ENCODE results near the gene TFEB.

The TFEB gene

GRCh38 chr6:41675992-41676391 lies 59.4 kb downstream of the TFEB start:
- no peak for DNase-seq (ENCODE audit: low read depth in 2 of 2)

GRCh38 chr6:41675176-41675775 lies 60.1 kb downstream of the TFEB start:
- DNase-seq (ENCODE audit: low read depth in 2 of 2): no peak

- DNase-seq (ENCODE audit: low read depth in 2 of 2): no peak
Observed at GRCh38 chr6:41674231-41675000, 61.0 kb downstream of the TFEB start.

- no peak for DNase-seq (ENCODE audit: low read depth in 2 of 2)
Observed at GRCh38 chr6:41673704-41674000, 61.8 kb downstream of the TFEB start.

GRCh38 chr6:41672816-41673703 lies 62.3 kb downstream of the TFEB start:
- DNase-seq (ENCODE audit: low read depth in 2 of 2): no peak

- DNase-seq (ENCODE audit: low read depth in 2 of 2): no peak
Observed at GRCh38 chr6:41672016-41672415, 63.4 kb downstream of the TFEB start.

GRCh38 chr6:41671376-41671775 lies 64.0 kb downstream of the TFEB start:
- DNase-seq (ENCODE audit: low read depth in 2 of 2): no peak

GRCh38 chr6:41670703-41671360 lies 64.6 kb downstream of the TFEB start:
- DNase-seq (ENCODE audit: low read depth in 2 of 2): no peak

GRCh38 chr6:41668968-41669367 lies 66.4 kb downstream of the TFEB start:
- DNase-seq (ENCODE audit: low read depth in 2 of 2): no peak

GRCh38 chr6:41667195-41667594 lies 68.2 kb downstream of the TFEB start:
- DNase-seq (ENCODE audit: low read depth in 2 of 2): no peak

GRCh38 chr6:41664271-41664670 lies 71.1 kb downstream of the TFEB start:
- no peak for DNase-seq (ENCODE audit: low read depth in 2 of 2)

- DNase-seq (ENCODE audit: low read depth in 2 of 2): no peak
Observed at GRCh38 chr6:41663568-41663967, 71.8 kb downstream of the TFEB start.

GRCh38 chr6:41659935-41660334 lies 75.5 kb downstream of the TFEB start:
- DNase-seq (ENCODE audit: low read depth in 2 of 2): no peak

- no peak for DNase-seq (ENCODE audit: low read depth in 2 of 2)
Observed at GRCh38 chr6:41658636-41659035, 76.8 kb downstream of the TFEB start.

- DNase-seq (ENCODE audit: low read depth in 2 of 2): no peak
Observed at GRCh38 chr6:41657131-41658094, 78.0 kb downstream of the TFEB start.

- no peak for DNase-seq (ENCODE audit: low read depth in 2 of 2)
Observed at GRCh38 chr6:41656002-41656691, 79.3 kb downstream of the TFEB start.

GRCh38 chr6:41655646-41656001 lies 79.8 kb downstream of the TFEB start:
- DNase-seq (ENCODE audit: low read depth in 2 of 2): no peak

- DNase-seq (ENCODE audit: low read depth in 2 of 2): no peak
Observed at GRCh38 chr6:41655176-41655575, 80.2 kb downstream of the TFEB start.

GRCh38 chr6:41654698-41655151 lies 80.7 kb downstream of the TFEB start:
- DNase-seq (ENCODE audit: low read depth in 2 of 2): no peak

- DNase-seq (ENCODE audit: low read depth in 2 of 2): no peak
Observed at GRCh38 chr6:41654151-41654697, 81.2 kb downstream of the TFEB start.

Data from stimulated activated CD4-positive, alpha-beta T cell treated with anti-CD3 and anti-CD28 coated beads, Interleukin-12 subunit alpha, Interleukin-12 subunit beta, amount 100 ng/mL, for 24 hours (primary cell).